Suprapubic skin (tissue), 3 donors: Measurements from ENCODE around the gene RNF145.

ENCODE experiments used
- CTCF ChIP-seq, 2 donors: fragments of 200-600 bp in 1 of 2; fragments of 450-650 bp in 1 of 2; sonication (generic) in 1 of 2; IDR thresholded peaks; one replicate each; pipeline ENCODE4 v1.5.1; 2016 to 2019; ENCODE audit warnings: antibody characterized with exemption in 2 of 2, mild to moderate bottlenecking in 1 of 2, moderate library complexity in 1 of 2
- POLR2A ChIP-seq, 2 donors: fragments of 450-650 bp; IDR thresholded peaks; one replicate each; pipeline ENCODE4 v1.6.1; 2017; ENCODE audit warnings: antibody characterized with exemption in 2 of 2, mild to moderate bottlenecking in 2 of 2, moderate library complexity in 2 of 2

GRCh38 chr5:159161361-159162214 is 47.8 kb downstream of the RNF145 start:
- no peak for TF ChIP-seq CTCF (IDR thresholded peaks at IDR 0.05)
- no peak for TF ChIP-seq POLR2A (IDR thresholded peaks at IDR 0.05)
